K562 (cell line): ENCODE measurements around the gene HOTAIR. TPM values are rescaled to one million over a fixed set of nuclear protein-coding genes. Genes with fewer than 3 reads are reported as not detected.

Experiments used
- CHD1 ChIP-seq: fragments of 200-600 bp; sonication (generic); IDR thresholded peaks from one replicate; pipeline ENCODE4 v1.6.1; 2012; ENCODE audit warnings: mild to moderate bottlenecking, moderate library complexity, low read length, inconsistent platforms
- GATA2 ChIP-seq: sonication (generic); formaldehyde crosslinking; IDR thresholded peaks from 2 replicates; pipeline ENCODE4 v1.4.0; 2020; ENCODE audit warnings: mild to moderate bottlenecking, missing genetic modification reagents
- HLTF ChIP-seq: fragments of 450-650 bp; IDR thresholded peaks from 2 replicates; pipeline ENCODE4 v1.6.1; 2016
- JUN ChIP-seq, 2 experiments: sonication (generic) in 1 of 2; formaldehyde crosslinking in 1 of 2; IDR thresholded peaks; 2 replicates each; pipeline versions ENCODE4 v1.6.1 to v1.8.0; 2012 to 2022; ENCODE audit warnings: borderline replicate concordance in 2 of 2, mild to moderate bottlenecking in 2 of 2, improper control_type of control experiment in 1 of 2, low read depth in 1 of 2, low read length in 1 of 2, missing genetic modification reagents in 1 of 2
- NFATC3 ChIP-seq: fragments of 450-650 bp; IDR thresholded peaks from 2 replicates; pipeline ENCODE4 v1.6.1; 2017; ENCODE audit warnings: mild to moderate bottlenecking
- SMARCA4 ChIP-seq: fragments of 450-650 bp; IDR thresholded peaks from 2 replicates; pipeline ENCODE4 v1.6.1; 2016
- SRSF1 ChIP-seq: fragments of 200-400 bp; formaldehyde crosslinking; IDR thresholded peaks from 2 replicates; pipeline ENCODE4 v1.6.1; 2017; ENCODE audit warnings: mild to moderate bottlenecking, low read depth, low read length, moderate library complexity
- TRIM24 ChIP-seq, 2 experiments: fragments of 450-650 bp; IDR thresholded peaks; 2 replicates each; pipeline ENCODE4 v1.6.1; 2016
- ZNF146 ChIP-seq: IDR thresholded peaks from one replicate; pipeline ENCODE4 v1.6.1; 2018; ENCODE audit warnings: missing compliant biosample characterization; ENCODE audit not compliant: unreplicated experiment
- ZNF282 ChIP-seq: sonication (generic); formaldehyde crosslinking; IDR thresholded peaks from 2 replicates; pipeline ENCODE4 v1.8.1; 2023; ENCODE audit warnings: missing genetic modification reagents
- ZNF316 ChIP-seq: fragments of 450-650 bp; IDR thresholded peaks from 2 replicates; pipeline ENCODE4 v1.6.1; 2016
- ZNF696 ChIP-seq: fragments of 250-450 bp; sonication (Bioruptor Pico); conservative IDR thresholded peaks from 2 replicates; pipeline ENCODE4 v1.4.0; 2020; ENCODE audit warnings: mild to moderate bottlenecking, moderate library complexity
- polyA plus RNA-seq, 8 experiments: library from polyadenylated mRNA; depleted of rRNA in 4 of 8; stranded (reverse) in 5 of 8; unstranded in 3 of 8; fragments of >200 nt; fragmentation: Nextera tagmentation in 2 of 8; fragmentation: Illumina TruSeq in 1 of 8; extraction: Ambion mirVana in 2 of 8; extraction: Trizol in 1 of 8; gene quantifications; 2 replicates each; pipeline versions ENCODE4 v1.2.1 to v1.2.3, GENCODE V29; 2011 to 2014; ENCODE audit warnings: inconsistent platforms in 1 of 8, missing spikeins in 1 of 8
- total RNA-seq, 7 experiments: library from RNA; depleted of rRNA in 6 of 7; stranded (reverse); fragments of >200 nt in 6 of 7; fragmentation: Illumina TruSeq in 2 of 7; extraction: Trizol in 2 of 7; gene quantifications; 2 replicates each; pipeline versions ENCODE4 v1.2.1 to v1.2.3, GENCODE V29; 2011 to 2021; ENCODE audit warnings: low replicate concordance in 1 of 7
- TF ChIP-seq, protein P1 (sequence below), 2 experiments: fragments of 450-650 bp; formaldehyde crosslinking in 1 of 2; IDR thresholded peaks; 2 replicates each; pipeline versions ENCODE4 v1.4.0 to v1.6.1; 2014 to 2020; ENCODE audit warnings: mild to moderate bottlenecking in 2 of 2, borderline replicate concordance in 1 of 2, low read depth in 1 of 2
- TF ChIP-seq, protein P2 (sequence below): sonication (generic); formaldehyde crosslinking; IDR thresholded peaks from 2 replicates; pipeline ENCODE4 v1.8.0; 2022; ENCODE audit warnings: mild to moderate bottlenecking, missing genetic modification reagents
- TF ChIP-seq, protein P3 (sequence below): sonication (generic); formaldehyde crosslinking; IDR thresholded peaks from 2 replicates; pipeline ENCODE4 v1.8.1; 2023; ENCODE audit warnings: mild to moderate bottlenecking, missing genetic modification reagents, moderate library complexity

HOTAIR gene
- total and polyA plus RNA-seq, 9 of the 15 experiments (the other 6 are each of a cell fraction or from before 2014, with no cell fraction given), result 0.04 TPM; not detected in 8

DNA sequence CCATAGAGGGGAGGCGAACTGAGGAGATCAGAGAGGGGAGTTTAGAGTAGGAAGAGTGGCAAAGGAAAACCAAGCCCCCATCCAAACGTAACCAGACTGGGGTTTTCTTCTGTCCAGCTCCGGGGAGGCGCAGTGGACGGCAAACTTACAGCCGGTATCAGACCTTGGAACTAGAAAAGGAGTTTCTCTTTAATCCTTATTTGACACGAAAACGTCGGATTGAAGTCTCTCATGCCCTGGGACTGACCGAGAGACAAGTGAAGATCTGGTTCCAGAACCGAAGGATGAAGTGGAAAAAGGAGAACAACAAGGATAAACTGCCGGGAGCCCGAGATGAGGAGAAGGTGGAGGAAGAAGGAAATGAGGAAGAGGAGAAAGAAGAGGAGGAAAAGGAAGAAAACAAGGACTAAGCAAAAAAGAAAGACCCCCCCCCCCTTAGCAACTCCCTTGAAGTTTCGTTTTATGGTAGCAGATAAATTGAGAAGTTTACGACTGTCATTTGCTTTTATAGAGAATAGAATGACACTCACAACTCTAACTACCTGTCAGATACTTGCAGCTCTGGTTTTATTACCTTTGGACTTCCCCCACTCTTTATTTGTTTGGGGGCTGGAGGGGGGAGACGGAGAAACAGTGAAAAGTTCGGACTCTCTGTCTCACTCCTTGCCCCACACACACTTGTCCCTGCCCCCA is 36.4 kb upstream of the HOTAIR start (continued):
- TF ChIP-seq, protein P1, sequence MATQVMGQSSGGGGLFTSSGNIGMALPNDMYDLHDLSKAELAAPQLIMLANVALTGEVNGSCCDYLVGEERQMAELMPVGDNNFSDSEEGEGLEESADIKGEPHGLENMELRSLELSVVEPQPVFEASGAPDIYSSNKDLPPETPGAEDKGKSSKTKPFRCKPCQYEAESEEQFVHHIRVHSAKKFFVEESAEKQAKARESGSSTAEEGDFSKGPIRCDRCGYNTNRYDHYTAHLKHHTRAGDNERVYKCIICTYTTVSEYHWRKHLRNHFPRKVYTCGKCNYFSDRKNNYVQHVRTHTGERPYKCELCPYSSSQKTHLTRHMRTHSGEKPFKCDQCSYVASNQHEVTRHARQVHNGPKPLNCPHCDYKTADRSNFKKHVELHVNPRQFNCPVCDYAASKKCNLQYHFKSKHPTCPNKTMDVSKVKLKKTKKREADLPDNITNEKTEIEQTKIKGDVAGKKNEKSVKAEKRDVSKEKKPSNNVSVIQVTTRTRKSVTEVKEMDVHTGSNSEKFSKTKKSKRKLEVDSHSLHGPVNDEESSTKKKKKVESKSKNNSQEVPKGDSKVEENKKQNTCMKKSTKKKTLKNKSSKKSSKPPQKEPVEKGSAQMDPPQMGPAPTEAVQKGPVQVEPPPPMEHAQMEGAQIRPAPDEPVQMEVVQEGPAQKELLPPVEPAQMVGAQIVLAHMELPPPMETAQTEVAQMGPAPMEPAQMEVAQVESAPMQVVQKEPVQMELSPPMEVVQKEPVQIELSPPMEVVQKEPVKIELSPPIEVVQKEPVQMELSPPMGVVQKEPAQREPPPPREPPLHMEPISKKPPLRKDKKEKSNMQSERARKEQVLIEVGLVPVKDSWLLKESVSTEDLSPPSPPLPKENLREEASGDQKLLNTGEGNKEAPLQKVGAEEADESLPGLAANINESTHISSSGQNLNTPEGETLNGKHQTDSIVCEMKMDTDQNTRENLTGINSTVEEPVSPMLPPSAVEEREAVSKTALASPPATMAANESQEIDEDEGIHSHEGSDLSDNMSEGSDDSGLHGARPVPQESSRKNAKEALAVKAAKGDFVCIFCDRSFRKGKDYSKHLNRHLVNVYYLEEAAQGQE (IDR thresholded peaks at IDR 0.05; ENCODE audit: borderline replicate concordance), result no peak
- TF ChIP-seq, protein P1 (CRISPR knock-in tag; IDR thresholded peaks at IDR 0.05; ENCODE audit: low read depth), result no peak
- TF ChIP-seq GATA2 (CRISPR knock-in tag) (no peak), ZNF282 (no peak), CHD1 (no peak), ZNF146 (CRISPR knock-in tag) (no peak), SRSF1 (no peak), JUN (IDR thresholded peaks at IDR 0.05; ENCODE audit: borderline replicate concordance, low read depth, low read length) (no peak), JUN (CRISPR knock-in tag; IDR thresholded peaks at IDR 0.05; ENCODE audit: borderline replicate concordance) (no peak), SMARCA4 (peak; percentile 31; the same call in 1 of the 2 replicates), HLTF (no peak), NFATC3 (no peak), ZNF696 (CRISPR knock-in tag) (no peak), ZNF316 (peak; percentile 73), TRIM24 (IDR thresholded peaks at IDR 0.05) (no peak)
- TF ChIP-seq, protein P2, sequence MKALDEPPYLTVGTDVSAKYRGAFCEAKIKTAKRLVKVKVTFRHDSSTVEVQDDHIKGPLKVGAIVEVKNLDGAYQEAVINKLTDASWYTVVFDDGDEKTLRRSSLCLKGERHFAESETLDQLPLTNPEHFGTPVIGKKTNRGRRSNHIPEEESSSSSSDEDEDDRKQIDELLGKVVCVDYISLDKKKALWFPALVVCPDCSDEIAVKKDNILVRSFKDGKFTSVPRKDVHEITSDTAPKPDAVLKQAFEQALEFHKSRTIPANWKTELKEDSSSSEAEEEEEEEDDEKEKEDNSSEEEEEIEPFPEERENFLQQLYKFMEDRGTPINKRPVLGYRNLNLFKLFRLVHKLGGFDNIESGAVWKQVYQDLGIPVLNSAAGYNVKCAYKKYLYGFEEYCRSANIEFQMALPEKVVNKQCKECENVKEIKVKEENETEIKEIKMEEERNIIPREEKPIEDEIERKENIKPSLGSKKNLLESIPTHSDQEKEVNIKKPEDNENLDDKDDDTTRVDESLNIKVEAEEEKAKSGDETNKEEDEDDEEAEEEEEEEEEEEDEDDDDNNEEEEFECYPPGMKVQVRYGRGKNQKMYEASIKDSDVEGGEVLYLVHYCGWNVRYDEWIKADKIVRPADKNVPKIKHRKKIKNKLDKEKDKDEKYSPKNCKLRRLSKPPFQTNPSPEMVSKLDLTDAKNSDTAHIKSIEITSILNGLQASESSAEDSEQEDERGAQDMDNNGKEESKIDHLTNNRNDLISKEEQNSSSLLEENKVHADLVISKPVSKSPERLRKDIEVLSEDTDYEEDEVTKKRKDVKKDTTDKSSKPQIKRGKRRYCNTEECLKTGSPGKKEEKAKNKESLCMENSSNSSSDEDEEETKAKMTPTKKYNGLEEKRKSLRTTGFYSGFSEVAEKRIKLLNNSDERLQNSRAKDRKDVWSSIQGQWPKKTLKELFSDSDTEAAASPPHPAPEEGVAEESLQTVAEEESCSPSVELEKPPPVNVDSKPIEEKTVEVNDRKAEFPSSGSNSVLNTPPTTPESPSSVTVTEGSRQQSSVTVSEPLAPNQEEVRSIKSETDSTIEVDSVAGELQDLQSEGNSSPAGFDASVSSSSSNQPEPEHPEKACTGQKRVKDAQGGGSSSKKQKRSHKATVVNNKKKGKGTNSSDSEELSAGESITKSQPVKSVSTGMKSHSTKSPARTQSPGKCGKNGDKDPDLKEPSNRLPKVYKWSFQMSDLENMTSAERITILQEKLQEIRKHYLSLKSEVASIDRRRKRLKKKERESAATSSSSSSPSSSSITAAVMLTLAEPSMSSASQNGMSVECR (CRISPR knock-in tag), result no peak
- TF ChIP-seq, protein P3, sequence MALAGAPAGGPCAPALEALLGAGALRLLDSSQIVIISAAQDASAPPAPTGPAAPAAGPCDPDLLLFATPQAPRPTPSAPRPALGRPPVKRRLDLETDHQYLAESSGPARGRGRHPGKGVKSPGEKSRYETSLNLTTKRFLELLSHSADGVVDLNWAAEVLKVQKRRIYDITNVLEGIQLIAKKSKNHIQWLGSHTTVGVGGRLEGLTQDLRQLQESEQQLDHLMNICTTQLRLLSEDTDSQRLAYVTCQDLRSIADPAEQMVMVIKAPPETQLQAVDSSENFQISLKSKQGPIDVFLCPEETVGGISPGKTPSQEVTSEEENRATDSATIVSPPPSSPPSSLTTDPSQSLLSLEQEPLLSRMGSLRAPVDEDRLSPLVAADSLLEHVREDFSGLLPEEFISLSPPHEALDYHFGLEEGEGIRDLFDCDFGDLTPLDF (CRISPR knock-in tag), result no peak
